ENCODE results near the gene TIPARP. TPM values are rescaled to one million over a fixed set of nuclear protein-coding genes. Genes with fewer than 3 reads are reported as not detected.

TIPARP gene
- total RNA-seq, 1 donor from 2014 or later = 40.6 TPM

GRCh38 chr3:156720826-156721225 lies 46.4 kb downstream of the TIPARP start:
- no peak for DNase-seq (ENCODE audit: low read depth)
- TF ChIP-seq, protein P1, sequence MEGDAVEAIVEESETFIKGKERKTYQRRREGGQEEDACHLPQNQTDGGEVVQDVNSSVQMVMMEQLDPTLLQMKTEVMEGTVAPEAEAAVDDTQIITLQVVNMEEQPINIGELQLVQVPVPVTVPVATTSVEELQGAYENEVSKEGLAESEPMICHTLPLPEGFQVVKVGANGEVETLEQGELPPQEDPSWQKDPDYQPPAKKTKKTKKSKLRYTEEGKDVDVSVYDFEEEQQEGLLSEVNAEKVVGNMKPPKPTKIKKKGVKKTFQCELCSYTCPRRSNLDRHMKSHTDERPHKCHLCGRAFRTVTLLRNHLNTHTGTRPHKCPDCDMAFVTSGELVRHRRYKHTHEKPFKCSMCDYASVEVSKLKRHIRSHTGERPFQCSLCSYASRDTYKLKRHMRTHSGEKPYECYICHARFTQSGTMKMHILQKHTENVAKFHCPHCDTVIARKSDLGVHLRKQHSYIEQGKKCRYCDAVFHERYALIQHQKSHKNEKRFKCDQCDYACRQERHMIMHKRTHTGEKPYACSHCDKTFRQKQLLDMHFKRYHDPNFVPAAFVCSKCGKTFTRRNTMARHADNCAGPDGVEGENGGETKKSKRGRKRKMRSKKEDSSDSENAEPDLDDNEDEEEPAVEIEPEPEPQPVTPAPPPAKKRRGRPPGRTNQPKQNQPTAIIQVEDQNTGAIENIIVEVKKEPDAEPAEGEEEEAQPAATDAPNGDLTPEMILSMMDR (conservative IDR thresholded peaks at IDR 0.05; ENCODE audit: low read depth, low read length) = no peak
- H3K4me3 ChIP-seq (ENCODE audit: low read depth, low read length) = no peak overlapping the region

- TF ChIP-seq, protein P1 (conservative IDR thresholded peaks at IDR 0.05; ENCODE audit: low read depth, low read length) = no peak
- H3K4me3 ChIP-seq (ENCODE audit: low read depth, low read length) = no peak overlapping the region
- no peak for DNase-seq (ENCODE audit: low read depth)
Measured at GRCh38 chr3:156721687-156722618, 47.6 kb downstream of the TIPARP start.

- DNase-seq (ENCODE audit: low read depth) = no peak
- no peak overlapping the region for H3K4me3 ChIP-seq (ENCODE audit: low read depth, low read length)
- TF ChIP-seq, protein P1 (conservative IDR thresholded peaks at IDR 0.05; ENCODE audit: low read depth, low read length) = no peak
Measured at GRCh38 chr3:156723182-156723619, 48.8 kb downstream of the TIPARP start.

- no peak for DNase-seq (ENCODE audit: low read depth)
- H3K4me3 ChIP-seq (ENCODE audit: low read depth, low read length) = no peak overlapping the region
- TF ChIP-seq, protein P1 (conservative IDR thresholded peaks at IDR 0.05; ENCODE audit: low read depth, low read length) = no peak
Measured at GRCh38 chr3:156725682-156726081, 51.3 kb downstream of the TIPARP start.

DNA sequence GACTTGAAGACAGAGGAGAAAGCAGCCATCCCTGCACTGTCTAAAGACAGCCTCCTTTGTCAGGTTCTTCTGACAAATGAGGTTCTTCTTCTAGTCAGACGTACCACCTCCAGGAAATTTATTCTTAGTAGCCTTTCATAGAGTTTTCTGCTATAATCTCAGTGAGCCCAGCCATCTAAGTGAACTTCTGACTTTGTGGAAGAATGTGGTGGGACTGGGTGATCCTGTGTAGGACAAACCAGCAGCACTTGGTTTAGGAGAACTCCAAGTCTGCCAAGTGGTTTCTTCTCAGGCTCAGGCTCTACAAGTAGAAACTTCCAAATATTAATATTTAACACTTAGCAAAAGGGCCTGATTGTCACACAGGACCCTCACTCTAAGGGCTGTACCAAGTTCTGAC lies 52.1 kb downstream of the TIPARP start:
- TF ChIP-seq, protein P1 (conservative IDR thresholded peaks at IDR 0.05; ENCODE audit: low read depth, low read length) = no peak
- H3K4me3 ChIP-seq (ENCODE audit: low read depth, low read length) = no peak overlapping the region
- DNase-seq (ENCODE audit: low read depth) = no peak

GRCh38 chr3:156727519-156728205 lies 53.3 kb downstream of the TIPARP start:
- H3K4me3 ChIP-seq (ENCODE audit: low read depth, low read length) = no peak overlapping the region
- DNase-seq (ENCODE audit: low read depth) = no peak
- TF ChIP-seq, protein P1 (conservative IDR thresholded peaks at IDR 0.05; ENCODE audit: low read depth, low read length) = no peak

All from epithelial cell of proximal tubule (primary cell).